ENCODE results near the gene NANP. TPM values are rescaled to one million over a fixed set of nuclear protein-coding genes. Genes with fewer than 3 reads are reported as not detected.

NANP gene
- total and polyA plus RNA-seq, 2 of the 4 experiments (the other 2 are of a cell fraction), result 4.9 to 7.2 TPM

GRCh38 chr20:25573288-25574251 lies 50.2 kb downstream of the NANP start (continued):
- TF ChIP-seq CTCF (conservative IDR thresholded peaks at IDR 0.05; ENCODE audit: low read depth, low read length) (no peak), POLR2A (IDR thresholded peaks at IDR 0.05; ENCODE audit: low read depth, low read length) (no peak), RCOR1 (IDR thresholded peaks at IDR 0.05; ENCODE audit: insufficient replicate concordance, low read length) (no peak), MAZ (IDR thresholded peaks at IDR 0.05; ENCODE audit: borderline replicate concordance, low read depth, low read length) (no peak)
